H9 (cell line): ENCODE data around the gene DCTPP1. TPM values are rescaled to one million over a fixed set of nuclear protein-coding genes. Genes with fewer than 3 reads are reported as not detected.

Experiments
- DNase-seq: peaks from one replicate; pipeline ENCODE4 v3.0.0-alpha.2; 2017
- H2AFZ ChIP-seq: one replicate; pipeline ENCODE4 v1.6.1; 2013; ENCODE audit warnings: mild to moderate bottlenecking, low read length, control low read depth, moderate library complexity
- H2AK5ac ChIP-seq: 2 replicates; pipeline ENCODE4 v1.6.1; 2013; ENCODE audit warnings: low read length, control low read depth, mixed read lengths; ENCODE audit not compliant: insufficient read length
- H2BK120ac ChIP-seq: one replicate; pipeline ENCODE4 v1.6.1; 2013; ENCODE audit warnings: low read depth, mild to moderate bottlenecking, low read length, control low read depth, inconsistent platforms; ENCODE audit not compliant: poor library complexity, severe bottlenecking
- H2BK12ac ChIP-seq: 2 replicates; pipeline ENCODE4 v1.6.1; 2013; ENCODE audit warnings: low read length, control low read depth, mixed read lengths, low read depth; ENCODE audit not compliant: insufficient read length
- H2BK15ac ChIP-seq: 2 replicates; pipeline ENCODE4 v1.6.1; 2013; ENCODE audit warnings: low read depth, low read length, control low read depth
- H2BK20ac ChIP-seq: one replicate; pipeline ENCODE4 v1.6.1; 2013; ENCODE audit warnings: low read depth, mild to moderate bottlenecking, low read length, control low read depth, inconsistent platforms; ENCODE audit not compliant: poor library complexity, severe bottlenecking
- H2BK5ac ChIP-seq: 2 replicates; pipeline ENCODE4 v1.6.1; 2013; ENCODE audit warnings: low read length, control low read depth, mixed read lengths; ENCODE audit not compliant: insufficient read length
- H3K14ac ChIP-seq: 2 replicates; pipeline ENCODE4 v1.6.1; 2013; ENCODE audit warnings: low read length, control low read depth; ENCODE audit not compliant: insufficient read depth
- H3K18ac ChIP-seq: 2 replicates; pipeline ENCODE4 v1.6.1; 2013; ENCODE audit warnings: low read depth, mild to moderate bottlenecking, mixed read lengths, low read length, control low read depth; ENCODE audit not compliant: insufficient read length
- H3K23ac ChIP-seq: 2 replicates; pipeline ENCODE4 v1.6.1; 2013; ENCODE audit warnings: low read length, control low read depth, mixed read lengths, low read depth; ENCODE audit not compliant: insufficient read length
- H3K23me2 ChIP-seq: 2 replicates; pipeline ENCODE4 v1.6.1; 2013; ENCODE audit warnings: low read depth, mild to moderate bottlenecking, mixed read lengths, low read length, control low read depth; ENCODE audit not compliant: insufficient read length, poor library complexity, severe bottlenecking
- H3K27ac ChIP-seq: 2 replicates; pipeline ENCODE4 v1.5.1; 2013; ENCODE audit warnings: low read length, control low read depth, mixed read lengths, low read depth; ENCODE audit not compliant: insufficient read length
- H3K27me3 ChIP-seq: 2 replicates; pipeline ENCODE4 v1.6.1; 2013; ENCODE audit warnings: low read length, control low read depth, inconsistent platforms; ENCODE audit not compliant: insufficient read depth
- H3K4ac ChIP-seq: 2 replicates; pipeline ENCODE4 v1.6.1; 2013; ENCODE audit warnings: low read depth, mild to moderate bottlenecking, control low read depth, inconsistent platforms, low read length, moderate library complexity
- H3K4me1 ChIP-seq: 2 replicates; pipeline ENCODE4 v1.6.1; 2013; ENCODE audit warnings: low read length, control low read depth, inconsistent platforms; ENCODE audit not compliant: insufficient read depth
- H3K4me2 ChIP-seq: 2 replicates; pipeline ENCODE4 v1.6.1; 2013; ENCODE audit warnings: low read length, control low read depth, mixed read lengths; ENCODE audit not compliant: insufficient read length, insufficient read depth
- H3K56ac ChIP-seq: 2 replicates; pipeline ENCODE4 v1.6.1; 2013; ENCODE audit warnings: low read depth, mild to moderate bottlenecking, mixed read lengths, low read length, control low read depth; ENCODE audit not compliant: insufficient read length
- H3K79me1 ChIP-seq: 2 replicates; pipeline ENCODE4 v1.6.1; 2013; ENCODE audit warnings: low read depth, mild to moderate bottlenecking, moderate library complexity, low read length, control low read depth, inconsistent platforms; ENCODE audit not compliant: insufficient read depth, poor library complexity, severe bottlenecking
- H3K79me2 ChIP-seq: 2 replicates; pipeline ENCODE4 v1.6.1; 2013; ENCODE audit warnings: low read length, control low read depth, inconsistent platforms; ENCODE audit not compliant: insufficient read depth
- H3K9ac ChIP-seq: 2 replicates; pipeline ENCODE4 v1.6.1; 2013; ENCODE audit warnings: low read length, control low read depth, mixed read lengths; ENCODE audit not compliant: insufficient read length; ENCODE audit errors: extremely low read depth
- H3K9me3 ChIP-seq: one replicate; pipeline ENCODE4 v1.6.1; 2013; ENCODE audit warnings: low read depth, low read length, inconsistent platforms; ENCODE audit not compliant: control insufficient read depth
- H3T11ph ChIP-seq: one replicate; pipeline ENCODE4 v1.6.1; 2013; ENCODE audit warnings: mild to moderate bottlenecking, low read length, control low read depth, inconsistent platforms
- H4K20me1 ChIP-seq: one replicate; pipeline ENCODE4 v1.6.1; 2013; ENCODE audit not compliant: control insufficient read depth, insufficient read length, insufficient read depth
- H4K5ac ChIP-seq: 2 replicates; pipeline ENCODE4 v1.6.1; 2013; ENCODE audit warnings: low read depth, mild to moderate bottlenecking, mixed read lengths, low read length, control low read depth; ENCODE audit not compliant: insufficient read length
- H4K8ac ChIP-seq: replicated peaks from 2 replicates; pipeline ENCODE4 v1.6.1; 2013; ENCODE audit warnings: low read length, control low read depth, mixed read lengths, low read depth; ENCODE audit not compliant: insufficient read length
- H4K91ac ChIP-seq: 2 replicates; pipeline ENCODE4 v1.6.1; 2013; ENCODE audit warnings: low read depth, mild to moderate bottlenecking, moderate library complexity, mixed read lengths, low read length, control low read depth; ENCODE audit not compliant: insufficient read length
- H3K27ac Mint-ChIP-seq, 3 experiments: 2 replicates in 2 of 3; 3 replicates in 1 of 3; pipeline ENCODE4 v1.8.0; 2020 to 2021; ENCODE audit warnings: mixed read lengths in 3 of 3, mild to moderate bottlenecking in 1 of 3, moderate library complexity in 1 of 3
- H3K27me3 Mint-ChIP-seq: 2 replicates; pipeline ENCODE4 v1.8.0; 2021; ENCODE audit warnings: low read depth, mild to moderate bottlenecking, moderate library complexity, mixed read lengths
- H3K36me3 Mint-ChIP-seq, 3 experiments: 2 replicates in 2 of 3; 3 replicates in 1 of 3; pipeline ENCODE4 v1.8.0; 2020 to 2021; ENCODE audit warnings: low read depth in 3 of 3, mixed read lengths in 3 of 3; ENCODE audit not compliant: insufficient read depth in 1 of 3
- H3K4me1 Mint-ChIP-seq, 2 experiments: 2 replicates each; pipeline ENCODE4 v1.8.0; 2020; ENCODE audit warnings: mixed read lengths in 2 of 2
- H3K4me3 Mint-ChIP-seq, 2 experiments: 2 replicates in 1 of 2; 3 replicates in 1 of 2; pipeline ENCODE4 v1.8.0; 2020 to 2021; ENCODE audit warnings: mild to moderate bottlenecking in 2 of 2, mixed read lengths in 2 of 2, moderate library complexity in 1 of 2
- H3K9me3 Mint-ChIP-seq, 2 experiments: 2 replicates in 1 of 2; 3 replicates in 1 of 2; pipeline ENCODE4 v1.8.0; 2020; ENCODE audit warnings: mild to moderate bottlenecking in 2 of 2, mixed read lengths in 2 of 2, moderate library complexity in 1 of 2
- WGBS: extraction: QIAGEN DNeasy Blood & Tissue Kit; methylation state at CpG from one replicate; pipeline ENCODE4 v1.1.7; 2013; ENCODE audit warnings: missing lambda C conversion rate, low lambda C conversion rate, mixed read lengths; ENCODE audit not compliant: insufficient read length; ENCODE audit errors: extremely low coverage; 5-methylcytosine and 5-hydroxymethylcytosine counted together
- total RNA-seq: library from RNA; stranded (reverse); gene quantifications from 2 replicates; pipeline ENCODE4 v1.2.1, GENCODE V29; 2021
- TF ChIP-seq, protein P1 (sequence below): fragments of 200-600 bp; sonication (generic); conservative IDR thresholded peaks from 3 replicates; pipeline ENCODE4 v1.8.0; 2021; ENCODE audit warnings: antibody characterized with exemption, mild to moderate bottlenecking

DCTPP1 gene
- total RNA-seq, 1 experiment from 2014 or later, result 78.3 TPM

DNA sequence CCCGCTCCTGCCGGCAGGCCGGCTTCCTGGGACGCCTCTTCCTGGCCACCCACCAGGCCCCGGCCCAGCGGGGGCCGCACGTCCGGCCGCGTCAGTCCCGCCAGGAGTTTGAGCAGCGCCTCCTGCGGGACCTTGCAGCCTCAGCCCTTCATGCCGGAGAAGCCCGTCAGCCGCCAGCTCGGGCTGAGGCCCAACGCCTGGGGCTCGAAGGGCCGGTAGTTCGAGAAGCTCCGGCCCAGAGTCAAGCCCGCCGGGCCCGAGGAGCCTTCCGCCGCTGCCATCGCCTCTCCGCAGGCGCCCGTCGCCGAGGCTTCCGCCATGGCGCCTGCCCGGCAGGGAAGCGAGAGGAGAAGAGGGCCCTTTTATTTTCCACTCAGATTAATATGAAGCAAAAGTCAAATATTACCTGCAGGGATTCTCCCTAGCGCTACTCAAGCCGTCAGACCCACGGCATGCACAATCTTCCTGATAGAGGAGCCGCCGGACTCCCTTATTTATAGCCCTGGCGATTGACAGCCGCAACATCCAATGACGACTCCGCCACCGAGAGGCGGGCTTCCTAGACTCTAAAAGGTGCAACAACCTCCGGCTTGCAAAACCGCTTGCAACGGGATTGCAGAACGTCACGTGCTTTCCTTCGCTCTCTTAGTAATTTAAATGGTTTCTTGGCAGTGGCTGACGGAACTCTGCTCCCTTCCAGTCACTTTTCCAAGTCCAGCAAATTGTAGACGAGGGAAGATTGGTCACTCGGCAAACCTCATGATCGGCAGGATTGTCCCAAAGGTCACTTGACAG lies 15.8 kb upstream of the DCTPP1 start, which contains the start of gene SEPHS2:
Gene SEPHS2 (minus strand): TSS at position 467 of the 795 bp plus-strand sequence. CDS start 147 bp downstream, at position 320.
- Mint-ChIP-seq H3K9me3 (peaks cover 6 to 10% of the 10 kb centered on the region in 2 experiments; a peak in 3 of 5 replicates), H3K27me3 (peaks cover 20% of the 10 kb centered on the region), H3K36me3 (peaks cover 15 to 27% (median 23%) of the 10 kb centered on the region in 3 experiments), H3K4me3 (peak within 1 kb of the TSS; percentile 84 to 89), H3K27ac (peak within 1 kb of the TSS; percentile 2 to 61 (median 19); a peak in 5 of 7 replicates), H3K4me1 (peaks cover 14 to 18% of the 10 kb centered on the region in 2 experiments)
- DNase-seq, result peak; percentile 96
- H2BK15ac ChIP-seq, result no peak within 1 kb of the TSS
- H2BK5ac ChIP-seq, result no peak within 1 kb of the TSS
- H3K4me2 ChIP-seq, result peak within 1 kb of the TSS; percentile 68
- no peak within 1 kb of the TSS for H3K23ac ChIP-seq
- H2BK20ac ChIP-seq, result no peak within 1 kb of the TSS
- peak within 1 kb of the TSS; percentile 100 for H2AFZ ChIP-seq
- H3K79me2 ChIP-seq, result no peaks in the 10 kb centered on the region; the same call in 1 of the 2 replicates
- H3K14ac ChIP-seq, result no peak within 1 kb of the TSS
- H4K20me1 ChIP-seq, result no peaks in the 10 kb centered on the region
- TF ChIP-seq, protein P1, sequence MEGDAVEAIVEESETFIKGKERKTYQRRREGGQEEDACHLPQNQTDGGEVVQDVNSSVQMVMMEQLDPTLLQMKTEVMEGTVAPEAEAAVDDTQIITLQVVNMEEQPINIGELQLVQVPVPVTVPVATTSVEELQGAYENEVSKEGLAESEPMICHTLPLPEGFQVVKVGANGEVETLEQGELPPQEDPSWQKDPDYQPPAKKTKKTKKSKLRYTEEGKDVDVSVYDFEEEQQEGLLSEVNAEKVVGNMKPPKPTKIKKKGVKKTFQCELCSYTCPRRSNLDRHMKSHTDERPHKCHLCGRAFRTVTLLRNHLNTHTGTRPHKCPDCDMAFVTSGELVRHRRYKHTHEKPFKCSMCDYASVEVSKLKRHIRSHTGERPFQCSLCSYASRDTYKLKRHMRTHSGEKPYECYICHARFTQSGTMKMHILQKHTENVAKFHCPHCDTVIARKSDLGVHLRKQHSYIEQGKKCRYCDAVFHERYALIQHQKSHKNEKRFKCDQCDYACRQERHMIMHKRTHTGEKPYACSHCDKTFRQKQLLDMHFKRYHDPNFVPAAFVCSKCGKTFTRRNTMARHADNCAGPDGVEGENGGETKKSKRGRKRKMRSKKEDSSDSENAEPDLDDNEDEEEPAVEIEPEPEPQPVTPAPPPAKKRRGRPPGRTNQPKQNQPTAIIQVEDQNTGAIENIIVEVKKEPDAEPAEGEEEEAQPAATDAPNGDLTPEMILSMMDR, result peak; percentile 56
- H2BK12ac ChIP-seq, result no peak within 1 kb of the TSS
- no peak within 1 kb of the TSS for H2BK120ac ChIP-seq
- peak within 1 kb of the TSS; percentile 1 for H3K18ac ChIP-seq
- H4K5ac ChIP-seq, result no peak within 1 kb of the TSS
- H4K91ac ChIP-seq, result no peak within 1 kb of the TSS
- no peaks in the 10 kb centered on the region for H3K27me3 ChIP-seq
- no peak within 1 kb of the TSS for H2AK5ac ChIP-seq
- WGBS, result no CpG with 5 or more reads among the region's 59 CpGs
- peak within 1 kb of the TSS; percentile 37 for H3K9ac ChIP-seq
- no peaks in the 10 kb centered on the region for H3K79me1 ChIP-seq
- H3T11ph ChIP-seq, result no peak within 1 kb of the TSS
- no peak within 1 kb of the TSS for H3K4ac ChIP-seq
- H4K8ac ChIP-seq, result no peak within 1 kb of the TSS
- H3K56ac ChIP-seq, result no peak within 1 kb of the TSS
- peaks cover 3% of the 10 kb centered on the region; the same call in 1 of the 2 replicates for H3K4me1 ChIP-seq
- no peak within 1 kb of the TSS for H3K27ac ChIP-seq
- no peaks in the 10 kb centered on the region for H3K9me3 ChIP-seq
- H3K23me2 ChIP-seq, result peaks cover 5% of the 10 kb centered on the region
